Midbrain (tissue), 1 donor: Measurements from ENCODE around the gene PADI2.

ENCODE experiments used
- DNase-seq: peaks from one replicate; lab custom pipeline; 2025; lab: John Stamatoyannopoulos, UW

The PADI2 gene

GRCh38 chr1:17055801-17056200 lies 63.5 kb downstream of the PADI2 start:
- no peak for DNase-seq

GRCh38 chr1:17053685-17054410 lies 65.4 kb downstream of the PADI2 start, which contains the start of gene SDHB:
Gene SDHB (minus strand): TSS chr1:17054032. CDS start chr1:17054019, 13 bp downstream.
- DNase-seq = peak; percentile 99

GRCh38 chr1:17053086-17053684 lies 66.1 kb downstream of the PADI2 start:
- no peak for DNase-seq

GRCh38 chr1:17052641-17053040 lies 66.6 kb downstream of the PADI2 start:
- DNase-seq = no peak

- no peak for DNase-seq
These were observed 67.2 kb downstream of the PADI2 start for GRCh38 chr1:17052038-17052437.

- no peak for DNase-seq
These were observed 71.3 kb downstream of the PADI2 start for GRCh38 chr1:17047924-17048323.

- DNase-seq = no peak
These were observed 73.0 kb downstream of the PADI2 start for GRCh38 chr1:17046334-17046657.

- peak; percentile 67 for DNase-seq
These were observed 73.5 kb downstream of the PADI2 start for GRCh38 chr1:17045634-17046333.

- DNase-seq = no peak
These were observed 74.1 kb downstream of the PADI2 start for GRCh38 chr1:17045150-17045549.

GRCh38 chr1:17043676-17044075 lies 75.6 kb downstream of the PADI2 start:
- no peak for DNase-seq

GRCh38 chr1:17040135-17040534 lies 79.1 kb downstream of the PADI2 start:
- no peak for DNase-seq

- DNase-seq = no peak
These were observed 79.7 kb downstream of the PADI2 start for GRCh38 chr1:17039522-17039921.

GRCh38 chr1:17033481-17033880 lies 85.8 kb downstream of the PADI2 start:
- DNase-seq = no peak

- no peak for DNase-seq
These were observed 86.5 kb downstream of the PADI2 start for GRCh38 chr1:17032741-17033140.

GRCh38 chr1:17031436-17031835 lies 87.8 kb downstream of the PADI2 start:
- DNase-seq = no peak

- DNase-seq = no peak
These were observed 89.0 kb downstream of the PADI2 start for GRCh38 chr1:17030206-17030605.

- DNase-seq = no peak
These were observed 90.5 kb downstream of the PADI2 start for GRCh38 chr1:17028662-17029188.

- DNase-seq = no peak
These were observed 91.4 kb downstream of the PADI2 start for GRCh38 chr1:17027900-17028299.

GRCh38 chr1:17027403-17027802 lies 91.8 kb downstream of the PADI2 start:
- no peak for DNase-seq

- no peak for DNase-seq
These were observed 94.5 kb downstream of the PADI2 start for GRCh38 chr1:17024721-17025120.

- DNase-seq = no peak
These were observed 95.7 kb downstream of the PADI2 start for GRCh38 chr1:17023573-17023972.

- no peak for DNase-seq
These were observed 96.1 kb downstream of the PADI2 start for GRCh38 chr1:17023102-17023501.

GRCh38 chr1:17021896-17022295 lies 97.4 kb downstream of the PADI2 start:
- DNase-seq = no peak
